ENCODE measurements around the gene TSPAN4.

TSPAN4 gene

GRCh38 chr11:900545-900944 is 57.9 kb downstream of the TSPAN4 start:
- no peak for TF ChIP-seq CTCF (IDR thresholded peaks at IDR 0.05; ENCODE audit: control extremely low read depth, extremely low read depth, low read depth, missing control alignments)
- ChIA-PET CTCF (interaction anchor here (1.0 kb wide), 1 partner anchor 21 kb away, joined by 3 read pairs; no protein-coding TSS in a partner anchor), POLR2A (no interaction called here)
- no peak for DNase-seq (ENCODE audit: extremely low spot score)

- ChIA-PET CTCF (no interaction called here), POLR2A (no interaction called here)
- DNase-seq (ENCODE audit: extremely low spot score): no peak
- no peak for TF ChIP-seq CTCF (IDR thresholded peaks at IDR 0.05; ENCODE audit: control extremely low read depth, extremely low read depth, low read depth, missing control alignments)
Measured at GRCh38 chr11:901452-902061, 58.9 kb downstream of the TSPAN4 start.

DNA sequence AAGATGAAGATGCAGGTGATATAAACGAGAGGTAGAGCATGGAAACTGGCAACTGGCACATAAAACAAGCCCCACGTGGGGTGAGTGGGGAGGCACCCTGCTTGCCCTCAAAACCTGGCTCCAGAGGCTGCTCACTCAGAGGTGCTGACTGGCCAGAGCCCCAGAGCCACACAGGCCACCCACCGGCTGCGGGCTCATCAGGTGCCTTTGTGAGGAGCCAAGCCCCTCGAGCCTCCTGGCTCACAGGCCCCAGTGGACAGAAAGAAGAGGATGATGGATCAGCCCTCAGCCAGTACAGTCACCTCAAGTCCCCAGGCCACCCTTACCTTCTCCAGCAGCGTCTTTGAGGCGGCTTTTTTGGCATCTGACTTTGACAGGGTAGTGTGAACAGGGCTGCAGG is 61.7 kb downstream of the TSPAN4 start:
- DNase-seq (ENCODE audit: extremely low spot score): no peak
- ChIA-PET CTCF (interaction anchor here (1.5 kb wide), 1 partner anchor 56 kb away, joined by 4 read pairs; no protein-coding TSS in a partner anchor), POLR2A (no interaction called here)
- no peak for TF ChIP-seq CTCF (IDR thresholded peaks at IDR 0.05; ENCODE audit: control extremely low read depth, extremely low read depth, low read depth, missing control alignments)

- TF ChIP-seq CTCF (IDR thresholded peaks at IDR 0.05; ENCODE audit: control extremely low read depth, extremely low read depth, low read depth, missing control alignments): no peak
- ChIA-PET POLR2A (no interaction called here), CTCF (interaction anchor here (1.0 to 1.5 kb wide), 2 partner anchors 13 to 58 kb away, joined by 3 to 4 read pairs; no protein-coding TSS in a partner anchor)
- DNase-seq (ENCODE audit: extremely low spot score): no peak
Measured at GRCh38 chr11:905952-906351, 63.3 kb downstream of the TSPAN4 start.

GRCh38 chr11:907668-908067 is 65.0 kb downstream of the TSPAN4 start:
- no peak for TF ChIP-seq CTCF (IDR thresholded peaks at IDR 0.05; ENCODE audit: control extremely low read depth, extremely low read depth, low read depth, missing control alignments)
- POLR2A ChIA-PET: no interaction called here

DNA sequence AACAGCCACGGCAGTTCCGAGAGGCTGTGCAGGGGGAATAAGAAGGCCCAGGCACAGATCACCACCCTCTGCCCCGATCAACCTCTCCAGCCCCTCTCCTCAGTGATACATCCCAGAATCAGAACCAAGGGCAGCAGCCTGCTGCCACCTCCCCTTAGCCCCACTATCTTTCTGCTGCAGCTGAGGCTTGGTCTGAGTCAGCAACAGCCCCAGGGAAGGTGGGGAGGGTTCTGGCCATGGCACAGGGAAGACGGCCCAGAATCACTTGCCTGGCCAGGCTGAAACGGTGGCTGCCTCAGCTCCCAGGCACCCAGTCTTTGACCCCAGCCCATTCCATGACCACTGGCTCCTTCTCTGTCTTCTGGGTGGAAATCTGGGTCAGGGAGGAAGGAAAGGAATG is 65.6 kb downstream of the TSPAN4 start:
- TF ChIP-seq CTCF (IDR thresholded peaks at IDR 0.05; ENCODE audit: control extremely low read depth, extremely low read depth, low read depth, missing control alignments): no peak
- no peak for DNase-seq (ENCODE audit: extremely low spot score)
- ChIA-PET POLR2A (no interaction called here), CTCF (no interaction called here)

More at GRCh38 chr11:907668-908067, 65.0 kb downstream of the TSPAN4 start:
- no peak for DNase-seq (ENCODE audit: extremely low spot score)
- CTCF ChIA-PET: no interaction called here

Data from GM10248 (cell line).